GM06990 (cell line): ENCODE results near the gene HFE.
A peak's percentile ranks its signal among the peaks of the same experiment; 100 is the strongest.

Experiments
- DNase-seq: peaks from one replicate; pipeline ENCODE4 v3.0.0-alpha.2; 2011; ENCODE audit not compliant: insufficient read length; ENCODE audit errors: extremely low read depth
- H3K27me3 ChIP-seq: replicated peaks from 2 replicates; pipeline ENCODE4 v1.6.0; 2011; ENCODE audit warnings: low read length; ENCODE audit not compliant: control insufficient read depth, insufficient read depth
- H3K36me3 ChIP-seq: 2 replicates; pipeline ENCODE4 v1.5.1; 2011; ENCODE audit warnings: low read length; ENCODE audit not compliant: control insufficient read depth, insufficient read depth
- H3K4me3 ChIP-seq: replicated peaks from 2 replicates; pipeline ENCODE4 v1.5.1; 2011; ENCODE audit warnings: low read depth, mild to moderate bottlenecking, control low read depth, low read length
- CTCF ChIP-seq: IDR thresholded peaks from 2 replicates; pipeline ENCODE4 v1.5.1; 2011; ENCODE audit warnings: low read length, control low read depth, mild to moderate bottlenecking, inconsistent platforms; ENCODE audit not compliant: insufficient read depth, poor library complexity, severe bottlenecking

The HFE gene

GRCh38 chr6:26059941-26060340 lies 27.3 kb upstream of the HFE start:
- DNase-seq, result no peak
- no peaks in the 10 kb centered on the region for H3K36me3 ChIP-seq
- H3K4me3 ChIP-seq, result no peak overlapping the region
- no peak for TF ChIP-seq CTCF
- no peaks in the 10 kb centered on the region for H3K27me3 ChIP-seq

- DNase-seq, result peak; percentile 29
- TF ChIP-seq CTCF, result peak; percentile 71
- H3K36me3 ChIP-seq, result no peaks in the 10 kb centered on the region
- H3K4me3 ChIP-seq, result no peak overlapping the region
- H3K27me3 ChIP-seq, result no peaks in the 10 kb centered on the region
Observed at GRCh38 chr6:26064619-26065257, 22.5 kb upstream of the HFE start.

- no peaks in the 10 kb centered on the region for H3K36me3 ChIP-seq
- peak; percentile 61 for DNase-seq
- H3K27me3 ChIP-seq, result no peaks in the 10 kb centered on the region
- TF ChIP-seq CTCF, result peak; percentile 87
- no peak overlapping the region for H3K4me3 ChIP-seq
Observed at GRCh38 chr6:26065952-26066380, 21.3 kb upstream of the HFE start.

- Histone ChIP-seq H3K36me3 (no peaks in the 10 kb centered on the region), H3K4me3 (no peak overlapping the region), H3K27me3 (no peaks in the 10 kb centered on the region)
- no peak for TF ChIP-seq CTCF
- no peak for DNase-seq
Observed at GRCh38 chr6:26067367-26067766, 19.9 kb upstream of the HFE start.

GRCh38 chr6:26068036-26068435 lies 19.2 kb upstream of the HFE start:
- Histone ChIP-seq H3K4me3 (no peak overlapping the region), H3K36me3 (no peaks in the 10 kb centered on the region), H3K27me3 (no peaks in the 10 kb centered on the region)
- DNase-seq, result no peak
- no peak for TF ChIP-seq CTCF

- no peaks in the 10 kb centered on the region for H3K27me3 ChIP-seq
- no peak for DNase-seq
- H3K4me3 ChIP-seq, result no peak overlapping the region
- no peaks in the 10 kb centered on the region for H3K36me3 ChIP-seq
- TF ChIP-seq CTCF, result no peak
Observed at GRCh38 chr6:26071135-26071534, 16.1 kb upstream of the HFE start.
